ES-I3 (cell line): ENCODE measurements around the gene BMP10.

Experiments used
- H3K36me3 ChIP-seq: 2 replicates; pipeline ENCODE4 v1.6.1; 2013; ENCODE audit warnings: mild to moderate bottlenecking, low read length, control low read depth, moderate library complexity; ENCODE audit not compliant: insufficient read depth
- H3K4me1 ChIP-seq: 2 replicates; pipeline ENCODE4 v1.6.1; 2013; ENCODE audit warnings: mild to moderate bottlenecking, control low read depth, low read length; ENCODE audit not compliant: insufficient read depth
- H3K9ac ChIP-seq: 2 replicates; pipeline ENCODE4 v1.6.1; 2013; ENCODE audit warnings: low read depth, mild to moderate bottlenecking, low read length, moderate library complexity
- H3K9me3 ChIP-seq: 2 replicates; pipeline ENCODE4 v1.6.1; 2013; ENCODE audit warnings: mild to moderate bottlenecking, low read length, moderate library complexity; ENCODE audit not compliant: control insufficient read depth, insufficient read depth

Gene BMP10

GRCh38 chr2:68871159-68871764 is at the start of gene BMP10:
BMP10 (minus strand) TSS chr2:68871397; CDS start chr2:68871358, 39 bp downstream.
- no peaks in the 10 kb centered on the region for H3K36me3 ChIP-seq

GRCh38 chr2:68920481-68921170 is 49.4 kb upstream of the BMP10 start:
- H3K9me3 ChIP-seq, result no peaks in the 10 kb centered on the region
- no peaks in the 10 kb centered on the region for H3K36me3 ChIP-seq
- H3K9ac ChIP-seq, result no peak overlapping the region
- H3K4me1 ChIP-seq, result peaks cover 7% of the 10 kb centered on the region

More at GRCh38 chr2:68871159-68871764, at the start of gene BMP10:
- Histone ChIP-seq H3K9ac (no peak within 1 kb of the TSS), H3K4me1 (no peaks in the 10 kb centered on the region), H3K9me3 (no peaks in the 10 kb centered on the region)

- H3K9ac ChIP-seq, result no peak overlapping the region
- peaks cover 7% of the 10 kb centered on the region for H3K4me1 ChIP-seq
- no peaks in the 10 kb centered on the region for H3K36me3 ChIP-seq
- H3K9me3 ChIP-seq, result no peaks in the 10 kb centered on the region
These were observed 47.3 kb upstream of the BMP10 start for GRCh38 chr2:68918497-68918896.

- H3K36me3 ChIP-seq, result no peaks in the 10 kb centered on the region
- H3K9me3 ChIP-seq, result no peaks in the 10 kb centered on the region
- H3K9ac ChIP-seq, result no peak overlapping the region
- peaks cover 7% of the 10 kb centered on the region for H3K4me1 ChIP-seq
These were observed 46.0 kb upstream of the BMP10 start for GRCh38 chr2:68917034-68917718.

GRCh38 chr2:68916226-68916625 is 45.0 kb upstream of the BMP10 start:
- peaks cover 8% of the 10 kb centered on the region for H3K4me1 ChIP-seq

GRCh38 chr2:68915393-68915792 is 44.2 kb upstream of the BMP10 start:
- Histone ChIP-seq H3K9me3 (no peaks in the 10 kb centered on the region), H3K36me3 (no peaks in the 10 kb centered on the region), H3K9ac (no peak overlapping the region), H3K4me1 (peaks cover 12% of the 10 kb centered on the region)

More at GRCh38 chr2:68916226-68916625, 45.0 kb upstream of the BMP10 start:
- Histone ChIP-seq H3K9me3 (no peaks in the 10 kb centered on the region), H3K9ac (no peak overlapping the region), H3K36me3 (no peaks in the 10 kb centered on the region)

GRCh38 chr2:68913359-68913758 is 42.2 kb upstream of the BMP10 start:
- no peak overlapping the region for H3K9ac ChIP-seq
- no peaks in the 10 kb centered on the region for H3K36me3 ChIP-seq
- no peaks in the 10 kb centered on the region for H3K9me3 ChIP-seq
- peaks cover 12% of the 10 kb centered on the region for H3K4me1 ChIP-seq

GRCh38 chr2:68912732-68913131 is 41.5 kb upstream of the BMP10 start:
- H3K4me1 ChIP-seq, result peaks cover 16% of the 10 kb centered on the region
- H3K9me3 ChIP-seq, result no peaks in the 10 kb centered on the region
- no peaks in the 10 kb centered on the region for H3K36me3 ChIP-seq
- no peak overlapping the region for H3K9ac ChIP-seq

- Histone ChIP-seq H3K4me1 (peaks cover 16% of the 10 kb centered on the region), H3K9me3 (no peaks in the 10 kb centered on the region), H3K36me3 (no peaks in the 10 kb centered on the region), H3K9ac (no peak overlapping the region)
These were observed 40.9 kb upstream of the BMP10 start for GRCh38 chr2:68912111-68912510.

- Histone ChIP-seq H3K9ac (no peak overlapping the region), H3K36me3 (no peaks in the 10 kb centered on the region), H3K9me3 (no peaks in the 10 kb centered on the region), H3K4me1 (peaks cover 16% of the 10 kb centered on the region)
These were observed 40.5 kb upstream of the BMP10 start for GRCh38 chr2:68911709-68912108.

- no peaks in the 10 kb centered on the region for H3K9me3 ChIP-seq
- no peak overlapping the region for H3K9ac ChIP-seq
- no peaks in the 10 kb centered on the region for H3K36me3 ChIP-seq
- H3K4me1 ChIP-seq, result peaks cover 16% of the 10 kb centered on the region
These were observed 40.0 kb upstream of the BMP10 start for GRCh38 chr2:68911246-68911645.

- H3K4me1 ChIP-seq, result peaks cover 16% of the 10 kb centered on the region
- H3K36me3 ChIP-seq, result no peaks in the 10 kb centered on the region
- H3K9ac ChIP-seq, result no peak overlapping the region
- H3K9me3 ChIP-seq, result no peaks in the 10 kb centered on the region
These were observed 38.8 kb upstream of the BMP10 start for GRCh38 chr2:68909793-68910674.

- H3K36me3 ChIP-seq, result no peaks in the 10 kb centered on the region
- H3K9ac ChIP-seq, result no peak overlapping the region
- H3K9me3 ChIP-seq, result no peaks in the 10 kb centered on the region
- peaks cover 16% of the 10 kb centered on the region for H3K4me1 ChIP-seq
These were observed 37.3 kb upstream of the BMP10 start for GRCh38 chr2:68908392-68908970.

GRCh38 chr2:68907920-68908253 is 36.7 kb upstream of the BMP10 start:
- H3K36me3 ChIP-seq, result no peaks in the 10 kb centered on the region
- peaks cover 16% of the 10 kb centered on the region for H3K4me1 ChIP-seq
- no peak overlapping the region for H3K9ac ChIP-seq
- H3K9me3 ChIP-seq, result no peaks in the 10 kb centered on the region
